Measurements from ENCODE around the gene MPPED1.

Gene MPPED1

GRCh38 chr22:43393844-43394474 is 17.9 kb upstream of the MPPED1 start:
- no peaks in the 10 kb centered on the region for H3K36me3 ChIP-seq
- no peaks in the 10 kb centered on the region for H3K9me3 ChIP-seq (ENCODE audit: severe bottlenecking)
- H3K4me3 ChIP-seq (ENCODE audit: low read depth, low read length): no peak overlapping the region
- H3K27ac ChIP-seq: no peak overlapping the region; the same call in 1 of the 2 replicates
- no peak for DNase-seq
- no peaks in the 10 kb centered on the region for H3K27me3 ChIP-seq (ENCODE audit: insufficient read depth, low read depth, severe bottlenecking)
- no peak for TF ChIP-seq CTCF (IDR thresholded peaks at IDR 0.05; ENCODE audit: low read depth, low read length)

GRCh38 chr22:43395086-43395695 is 16.6 kb upstream of the MPPED1 start:
- TF ChIP-seq CTCF (IDR thresholded peaks at IDR 0.05; ENCODE audit: low read depth, low read length): no peak
- Histone ChIP-seq H3K4me3 (ENCODE audit: low read depth, low read length) (no peak overlapping the region), H3K9me3 (ENCODE audit: severe bottlenecking) (no peaks in the 10 kb centered on the region), H3K27me3 (ENCODE audit: insufficient read depth, low read depth, severe bottlenecking) (no peaks in the 10 kb centered on the region), H3K36me3 (no peaks in the 10 kb centered on the region), H3K27ac (no peak overlapping the region)
- no peak for DNase-seq

- DNase-seq: no peak
- H3K27ac ChIP-seq: no peak overlapping the region
- H3K36me3 ChIP-seq: no peaks in the 10 kb centered on the region
- H3K9me3 ChIP-seq (ENCODE audit: severe bottlenecking): no peaks in the 10 kb centered on the region
- H3K4me3 ChIP-seq (ENCODE audit: low read depth, low read length): no peak overlapping the region
- no peak for TF ChIP-seq CTCF (IDR thresholded peaks at IDR 0.05; ENCODE audit: low read depth, low read length)
- H3K27me3 ChIP-seq (ENCODE audit: insufficient read depth, low read depth, severe bottlenecking): no peaks in the 10 kb centered on the region
Observed at GRCh38 chr22:43396321-43396933, 15.4 kb upstream of the MPPED1 start.

- Histone ChIP-seq H3K4me3 (ENCODE audit: low read depth, low read length) (no peak overlapping the region), H3K36me3 (no peaks in the 10 kb centered on the region), H3K27me3 (ENCODE audit: insufficient read depth, low read depth, severe bottlenecking) (no peaks in the 10 kb centered on the region), H3K9me3 (ENCODE audit: severe bottlenecking) (no peaks in the 10 kb centered on the region), H3K27ac (no peak overlapping the region)
- no peak for TF ChIP-seq CTCF (IDR thresholded peaks at IDR 0.05; ENCODE audit: low read depth, low read length)
- no peak for DNase-seq
Observed at GRCh38 chr22:43396934-43397457, 14.8 kb upstream of the MPPED1 start.

- no peak for TF ChIP-seq CTCF (IDR thresholded peaks at IDR 0.05; ENCODE audit: low read depth, low read length)
Observed at GRCh38 chr22:43397766-43398165, 14.0 kb upstream of the MPPED1 start.

More at GRCh38 chr22:43397766-43398165, 14.0 kb upstream of the MPPED1 start:
- Histone ChIP-seq H3K27ac (no peak overlapping the region), H3K36me3 (no peaks in the 10 kb centered on the region), H3K4me3 (ENCODE audit: low read depth, low read length) (no peak overlapping the region), H3K9me3 (ENCODE audit: severe bottlenecking) (no peaks in the 10 kb centered on the region), H3K27me3 (ENCODE audit: insufficient read depth, low read depth, severe bottlenecking) (no peaks in the 10 kb centered on the region)
- no peak for DNase-seq

Data from WERI-Rb-1 (cell line).